H1 (cell line): ENCODE data around the gene RAMP1. TPM values are rescaled to one million over a fixed set of nuclear protein-coding genes. Genes with fewer than 3 reads are reported as not detected.

Experiments
- CTCF ChIA-PET: fragments of 300-600 bp; sonication (Branson Sonifier 250); formaldehyde crosslinking; loops from one replicate; lab custom pipeline; 2021; ENCODE audit not compliant: partially characterized antibody; lab: Charles Lee
- POLR2A ChIA-PET: fragments of 300-600 bp; sonication (Branson Sonifier 250); formaldehyde crosslinking; loops from one replicate; lab custom pipeline; 2021; ENCODE audit warnings: inconsistent platforms; ENCODE audit not compliant: partially characterized antibody; lab: Charles Lee
- DNase-seq, 2 experiments: peaks; one replicate each; pipeline versions ENCODE4 v3.0.0 to v3.0.0-alpha.2; 2010 to 2022; ENCODE audit warnings: low spot score in 2 of 2, low read depth in 1 of 2, mixed read lengths in 1 of 2
- FAIRE-seq: peaks from 2 replicates; lab custom pipeline; 2011; peaks lifted over from hg19 to GRCh38; lab: Jason Lieb, UNC
- H2AFZ ChIP-seq: 2 replicates; pipeline ENCODE4 v1.8.1; 2012; ENCODE audit warnings: low read length, inconsistent platforms
- H2AK5ac ChIP-seq: 2 replicates; pipeline ENCODE4 v1.6.1; 2013; ENCODE audit warnings: low read depth, low read length
- H2BK120ac ChIP-seq: replicated peaks from 2 replicates; pipeline ENCODE3; 2013; ENCODE audit warnings: low read depth, low read length, inconsistent platforms
- H2BK12ac ChIP-seq: 2 replicates; pipeline ENCODE4 v1.6.1; 2013; ENCODE audit warnings: low read depth, low read length
- H2BK15ac ChIP-seq: 2 replicates; pipeline ENCODE4 v1.6.1; 2013; ENCODE audit warnings: low read length
- H2BK20ac ChIP-seq: 2 replicates; pipeline ENCODE4 v1.6.1; 2013; ENCODE audit warnings: low read length
- H2BK5ac ChIP-seq: 2 replicates; pipeline ENCODE4 v1.6.1; 2013; ENCODE audit warnings: low read depth, low read length
- H3K14ac ChIP-seq: 2 replicates; pipeline ENCODE4 v1.6.1; 2013; ENCODE audit warnings: inconsistent platforms; ENCODE audit not compliant: insufficient read length
- H3K18ac ChIP-seq: 2 replicates; pipeline ENCODE4 v1.6.1; 2013; ENCODE audit warnings: low read length; ENCODE audit errors: extremely low read depth
- H3K23ac ChIP-seq: 2 replicates; pipeline ENCODE4 v1.6.1; 2013; ENCODE audit warnings: inconsistent platforms; ENCODE audit not compliant: insufficient read length
- H3K23me2 ChIP-seq: 2 replicates; pipeline ENCODE4 v1.6.1; 2013; ENCODE audit warnings: low read depth, low read length
- H3K27ac ChIP-seq: 2 replicates; pipeline ENCODE4 v1.6.1; 2011; ENCODE audit warnings: low read depth, low read length, inconsistent platforms
- H3K27me3 ChIP-seq, 4 experiments: replicated peaks in 1 of 4; 1 replicate in 1 of 4; 2 replicates in 3 of 4; pipeline versions ENCODE4 v1.6.1 to v1.8.1; 2011 to 2013; ENCODE audit warnings: low read length in 3 of 4, mild to moderate bottlenecking in 3 of 4, inconsistent platforms in 2 of 4, mixed read lengths in 2 of 4, moderate library complexity in 1 of 4; ENCODE audit not compliant: control insufficient read depth in 3 of 4, insufficient read depth in 3 of 4; ENCODE audit errors: extremely low read depth in 1 of 4
- H3K36me3 ChIP-seq, 4 experiments: 2 replicates each; pipeline versions ENCODE4 v1.6.1 to v1.8.1; 2011 to 2013; ENCODE audit warnings: mild to moderate bottlenecking in 4 of 4, low read length in 3 of 4, moderate library complexity in 2 of 4, control low read depth in 1 of 4, inconsistent platforms in 1 of 4; ENCODE audit not compliant: insufficient read depth in 4 of 4, control insufficient read depth in 2 of 4
- H3K4ac ChIP-seq: replicated peaks from 2 replicates; pipeline ENCODE3; 2013; ENCODE audit warnings: low read length, low read depth, mixed read lengths, inconsistent platforms; ENCODE audit not compliant: insufficient read length
- H3K4me1 ChIP-seq, 4 experiments: replicated peaks in 1 of 4; 1 replicate in 1 of 4; 2 replicates in 3 of 4; pipeline versions ENCODE4 v1.6.1 to v1.8.1; 2011 to 2013; ENCODE audit warnings: low read length in 3 of 4, inconsistent platforms in 2 of 4, mixed read lengths in 1 of 4; ENCODE audit not compliant: insufficient read depth in 4 of 4, control insufficient read depth in 3 of 4
- H3K4me2 ChIP-seq, 2 experiments: 2 replicates each; pipeline versions ENCODE4 v1.6.1 to v1.8.1; 2011 to 2013; ENCODE audit warnings: low read depth in 2 of 2, low read length in 2 of 2, control low read depth in 1 of 2, inconsistent platforms in 1 of 2, mild to moderate bottlenecking in 1 of 2; ENCODE audit not compliant: insufficient read depth in 1 of 2
- H3K4me3 ChIP-seq, 4 experiments: fragments of 200-600, 300-600 bp in 1 of 4; sonication (generic), shearing (Covaris generic), sonication (Bioruptor Twin) in 1 of 4; 2 replicates each; pipeline versions ENCODE4 v1.5.1 to v1.8.1; 2011 to 2016; ENCODE audit warnings: low read length in 4 of 4, low read depth in 3 of 4, control low read depth in 2 of 4, inconsistent platforms in 2 of 4, mild to moderate bottlenecking in 2 of 4, mixed read lengths in 1 of 4, moderate library complexity in 1 of 4; ENCODE audit not compliant: insufficient read depth in 2 of 4; ENCODE audit errors: extremely low read depth in 1 of 4
- H3K56ac ChIP-seq: replicated peaks from 2 replicates; pipeline ENCODE3; 2013; ENCODE audit warnings: low read depth, mild to moderate bottlenecking, mixed read lengths, low read length, inconsistent platforms; ENCODE audit not compliant: insufficient read length
- H3K79me1 ChIP-seq: 2 replicates; pipeline ENCODE4 v1.6.1; 2013; ENCODE audit warnings: low read depth, low read length, control low read depth
- H3K79me2 ChIP-seq, 2 experiments: 2 replicates each; pipeline versions ENCODE4 v1.6.1 to v1.8.1; 2012 to 2013; ENCODE audit warnings: low read length in 2 of 2, mild to moderate bottlenecking in 2 of 2, inconsistent platforms in 1 of 2; ENCODE audit not compliant: insufficient read depth in 2 of 2, control insufficient read depth in 1 of 2
- H3K9ac ChIP-seq, 4 experiments: replicated peaks in 1 of 4; 1 replicate in 1 of 4; 2 replicates in 3 of 4; pipeline versions ENCODE4 v1.6.1 to v1.8.1; 2011 to 2013; ENCODE audit warnings: low read depth in 3 of 4, low read length in 3 of 4, control low read depth in 2 of 4, mild to moderate bottlenecking in 2 of 4, moderate library complexity in 2 of 4, inconsistent platforms in 1 of 4; ENCODE audit errors: extremely low read depth in 1 of 4
- H3K9me3 ChIP-seq, 2 experiments: 2 replicates each; pipeline versions ENCODE4 v1.6.1 to v1.8.1; 2012 to 2013; ENCODE audit warnings: mild to moderate bottlenecking in 2 of 2, moderate library complexity in 2 of 2, control low read depth in 1 of 2, inconsistent platforms in 1 of 2, low read depth in 1 of 2, low read length in 1 of 2, mixed read lengths in 1 of 2; ENCODE audit not compliant: insufficient read depth in 2 of 2
- H4K20me1 ChIP-seq, 2 experiments: replicated peaks in 1 of 2; 2 replicates each; pipeline versions ENCODE3 to v1.8.1; 2011 to 2013; ENCODE audit warnings: inconsistent platforms in 2 of 2, low read length in 2 of 2, mild to moderate bottlenecking in 1 of 2; ENCODE audit not compliant: insufficient read depth in 2 of 2, control insufficient read depth in 1 of 2
- H4K5ac ChIP-seq: 2 replicates; pipeline ENCODE4 v1.6.1; 2013; ENCODE audit warnings: low read length, low read depth, mixed read lengths, inconsistent platforms; ENCODE audit not compliant: insufficient read length
- H4K8ac ChIP-seq: 2 replicates; pipeline ENCODE4 v1.8.0; 2013; ENCODE audit warnings: mild to moderate bottlenecking, moderate library complexity, low read length, inconsistent platforms; ENCODE audit not compliant: insufficient read depth; ENCODE audit errors: extremely low read depth
- H4K91ac ChIP-seq: replicated peaks from 2 replicates; pipeline ENCODE3; 2013; ENCODE audit warnings: low read length, mixed read lengths, inconsistent platforms; ENCODE audit not compliant: insufficient read length
- BACH1 ChIP-seq: IDR thresholded peaks from 2 replicates; pipeline ENCODE4 v1.6.1; 2012; ENCODE audit warnings: low read length, improper control_type of control experiment
- CBX8 ChIP-seq: fragments of 300-800, 300-1000 bp; sonication (generic); IDR thresholded peaks from 2 replicates; pipeline ENCODE4 v1.7.1; 2016; ENCODE audit warnings: low read depth, low read length, borderline replicate concordance
- NRF1 ChIP-seq: IDR thresholded peaks from 2 replicates; pipeline ENCODE4 v1.6.1; 2011; ENCODE audit warnings: mild to moderate bottlenecking, low read depth, low read length, improper control_type of control experiment
- PHF8 ChIP-seq: fragments of 200-600 bp; sonication (generic); conservative IDR thresholded peaks from 2 replicates; pipeline ENCODE4 v1.7.1; 2012; ENCODE audit warnings: low read depth, mild to moderate bottlenecking, inconsistent platforms, low read length, moderate library complexity
- POLR2AphosphoS5 ChIP-seq: IDR thresholded peaks from 2 replicates; pipeline ENCODE4 v1.6.1; 2011; ENCODE audit warnings: low read depth, low read length
- RAD21 ChIP-seq, 2 experiments: IDR thresholded peaks in 1 of 2; conservative IDR thresholded peaks in 1 of 2; 2 replicates each; pipeline ENCODE4 v1.6.1; 2011; ENCODE audit warnings: low read depth in 2 of 2, low read length in 2 of 2, improper control_type of control experiment in 1 of 2, inconsistent platforms in 1 of 2, mild to moderate bottlenecking in 1 of 2, moderate library complexity in 1 of 2
- TCF12 ChIP-seq: IDR thresholded peaks from 2 replicates; pipeline ENCODE4 v1.6.1; 2011; ENCODE audit warnings: low read depth, mild to moderate bottlenecking, low read length
- WGBS, 2 experiments: shearing (Covaris generic) in 1 of 2; methylation state at CpG; one replicate each; pipeline versions ENCODE4 v1.1.6 to v1.1.7; 2013 to 2015; ENCODE audit warnings: low lambda C conversion rate in 2 of 2, mixed read lengths in 2 of 2, inconsistent platforms in 1 of 2, low coverage in 1 of 2, missing lambda C conversion rate in 1 of 2; ENCODE audit not compliant: insufficient replicate concordance in 2 of 2, insufficient coverage in 1 of 2, insufficient read length in 1 of 2; ENCODE audit errors: extremely low coverage in 1 of 2, missing lambda C conversion rate in 1 of 2; 5-methylcytosine and 5-hydroxymethylcytosine counted together
- polyA plus RNA-seq, 7 experiments: library from polyadenylated mRNA; depleted of rRNA in 3 of 7; stranded (reverse) in 5 of 7; unstranded in 2 of 7; fragments of >200 nt in 5 of 7; fragments of 200-250 nt in 2 of 7; gene quantifications; 1 replicate in 5 of 7; 2 replicates in 1 of 7; 4 replicates in 1 of 7; pipeline versions ENCODE4 v1.2.1 to v1.2.3, GENCODE V29; 2011 to 2013; ENCODE audit warnings: missing spikeins in 2 of 7, mixed read lengths in 2 of 7
- total RNA-seq: library from RNA; stranded (reverse); fragmentation: NEBNext Ultra II Directional; extraction: Animal tissue kit (Norgen Biotek cat#: 25700); gene quantifications from 2 replicates; pipeline ENCODE4 v1.2.1, GENCODE V29; 2021

RAMP1 gene
- total and polyA plus RNA-seq, 2 of the 8 experiments (the other 6 are each of a cell fraction or from before 2014, with no cell fraction given) = 0.65 to 4.3 TPM

- WGBS, 2 experiments = 85% methylated on average over 1 of the region's 1 CpG; no CpG with 5 or more reads in 1 of the 2 experiments
- Histone ChIP-seq H3K14ac (no peak overlapping the region), H2BK12ac (no peak overlapping the region), H3K23ac (no peak overlapping the region), H3K18ac (no peak overlapping the region), H4K91ac (no peak overlapping the region), H3K4me1 (no peaks in the 10 kb centered on the region), H2AK5ac (no peak overlapping the region), H3K23me2 (peaks cover 7% of the 10 kb centered on the region), H3K27ac (no peak overlapping the region), H2BK20ac (no peak overlapping the region), H3K36me3 (no peaks in the 10 kb centered on the region; a peak in 1 of 8 replicates), H2BK5ac (no peak overlapping the region), H3K9ac (no peak overlapping the region), H3K4me2 (no peak overlapping the region), H4K5ac (no peak overlapping the region), H4K8ac (no peak overlapping the region), H3K4me3 (no peak overlapping the region), H4K20me1 (peaks cover 0 to 2% of the 10 kb centered on the region in 2 experiments), H3K79me2 (no peaks in the 10 kb centered on the region), H3K9me3 (peaks cover 17 to 19% of the 10 kb centered on the region in 2 experiments), H3K56ac (no peak overlapping the region), H3K79me1 (no peaks in the 10 kb centered on the region), H3K4ac (no peak overlapping the region), H2AFZ (no peak overlapping the region), H2BK120ac (no peak overlapping the region), H3K27me3 (no peaks in the 10 kb centered on the region), H2BK15ac (no peak overlapping the region)
- FAIRE-seq (no peak), DNase-seq (no peak)
- ChIA-PET CTCF (no interaction called here), POLR2A (interaction anchor here (1.2 kb wide), 1 partner anchor 9 kb away, joined by 5 read pairs; no protein-coding TSS in a partner anchor)
- TF ChIP-seq NRF1 = no peak
- TF ChIP-seq PHF8 = no peak
- TF ChIP-seq CBX8 = no peak
- TF ChIP-seq BACH1 = no peak
- no peak for TF ChIP-seq TCF12
- no peak for TF ChIP-seq POLR2AphosphoS5
- TF ChIP-seq RAD21 (IDR thresholded peaks at IDR 0.05 in 1 of 2, conservative IDR thresholded peaks at IDR 0.05 in 1 of 2; ENCODE audit: low read depth in 2 of 2, low read length in 2 of 2) = no peak
Observed at GRCh38 chr2:237907144-237907543, 47.7 kb downstream of the RAMP1 start.
